Epithelial cell of prostate (primary cell): ENCODE measurements around the gene CAPN5.
A peak's percentile ranks its signal among the peaks of the same experiment; 100 is the strongest.
"Not testable (repeated sequence)": the region's sequence is repeated elsewhere in the genome, so short reads cannot be mapped to it uniquely, and the experiment has no call there.

Experiments
- DNase-seq: peaks from one replicate; pipeline ENCODE4 v3.0.0-alpha.2; 2011; ENCODE audit warnings: low read depth, low spot score
- H3K27ac ChIP-seq: fragments of 450-650 bp; 2 replicates; pipeline ENCODE4 v1.5.1; 2017; ENCODE audit warnings: mild to moderate bottlenecking

The CAPN5 gene

DNA sequence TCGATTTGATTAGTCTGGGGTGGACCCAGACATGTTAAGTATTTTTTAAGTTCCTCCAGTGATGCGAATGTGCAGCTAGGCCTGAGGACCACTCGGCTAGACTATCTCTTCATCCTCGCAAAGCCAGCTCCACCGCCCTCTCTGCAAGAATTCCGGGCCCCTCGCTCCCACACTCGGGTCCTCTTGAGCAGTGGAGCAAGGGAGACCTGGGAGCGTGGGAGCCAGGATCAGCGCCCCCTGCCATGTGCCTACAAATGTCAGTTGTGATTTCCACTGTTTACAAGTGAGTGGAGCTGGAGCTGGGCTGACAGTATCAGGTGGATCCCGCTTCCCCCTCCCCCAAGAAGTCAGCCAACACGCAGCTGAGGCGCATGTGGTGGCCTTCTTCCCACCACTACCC lies 25.9 kb upstream of the CAPN5 start:
- H3K27ac ChIP-seq: no peak overlapping the region
- no peak for DNase-seq

DNA sequence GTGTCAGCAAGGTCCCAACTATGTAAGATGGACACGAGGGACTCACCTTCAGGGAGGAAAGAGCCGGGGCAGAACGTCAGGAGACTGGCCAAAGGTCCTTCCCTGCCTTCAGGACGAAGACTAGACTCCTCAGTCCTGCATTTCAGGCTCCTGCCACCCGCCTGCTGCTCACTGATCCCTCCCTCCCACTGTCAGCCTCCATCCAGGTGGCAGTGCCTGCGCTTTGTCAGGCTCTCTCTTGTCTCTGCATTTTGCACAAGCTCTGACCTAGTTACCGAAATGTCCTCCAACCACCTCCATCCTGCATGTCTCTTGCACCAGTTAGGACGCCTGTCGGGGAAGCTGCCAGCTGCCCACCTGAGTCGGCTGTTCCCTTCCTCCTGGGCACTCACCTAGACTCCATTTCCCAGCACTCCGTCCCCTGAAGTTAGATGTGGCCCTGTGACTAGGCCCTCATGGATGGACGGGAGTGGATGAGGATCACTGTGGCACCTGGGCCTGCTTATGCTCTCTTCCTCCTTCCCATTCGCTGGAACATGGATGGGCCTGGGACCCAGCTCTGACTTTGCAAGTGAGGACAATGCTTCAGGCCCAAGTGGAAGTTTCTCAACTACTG lies 24.6 kb upstream of the CAPN5 start:
- no peak overlapping the region for H3K27ac ChIP-seq
- no peak for DNase-seq

DNA sequence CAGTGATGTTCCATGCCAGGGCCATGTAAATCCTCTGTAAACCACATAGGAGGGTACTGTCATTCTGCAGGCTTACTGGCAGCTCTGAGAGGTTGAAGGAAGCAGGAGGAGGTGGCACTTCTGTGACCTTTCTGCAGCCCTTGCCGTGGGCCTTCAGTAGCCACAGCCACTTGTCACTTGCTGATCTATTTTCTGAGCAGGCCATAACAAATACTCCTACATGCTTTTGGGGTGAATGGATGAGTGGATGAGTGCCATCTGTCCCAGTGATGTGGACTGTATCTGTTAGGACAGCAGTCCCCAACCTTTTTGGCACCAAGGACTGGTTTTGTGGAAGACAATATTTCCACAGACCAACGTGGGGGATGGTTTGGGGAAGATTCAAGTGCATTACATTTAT lies 22.4 kb upstream of the CAPN5 start:
- H3K27ac ChIP-seq: no peak overlapping the region
- no peak for DNase-seq

- H3K27ac ChIP-seq: no peak overlapping the region
- DNase-seq: no peak
These were observed 21.9 kb upstream of the CAPN5 start for GRCh38 chr11:77044886-77045285.

DNA sequence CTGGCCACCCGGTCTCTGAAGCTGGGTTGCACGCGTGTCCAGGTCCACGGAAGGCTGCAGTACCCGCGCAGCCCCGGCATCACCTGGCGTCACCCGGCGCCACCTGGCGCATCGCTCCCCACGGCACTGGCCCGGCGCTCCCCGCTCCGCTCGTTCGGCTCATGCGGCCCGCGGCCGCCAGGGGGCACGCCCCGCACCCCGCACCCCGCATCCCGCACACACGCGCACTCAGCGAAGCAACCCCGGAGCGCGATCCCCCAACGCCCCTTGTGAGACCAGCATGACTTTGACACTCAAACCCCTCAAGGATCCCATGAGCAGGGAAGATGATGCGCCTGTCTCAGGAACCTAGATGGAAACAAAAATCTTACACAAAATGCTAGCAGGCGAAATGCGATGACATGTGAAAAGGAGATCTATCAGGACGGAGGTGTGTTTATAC lies 20.7 kb upstream of the CAPN5 start:
- no peak for DNase-seq

GRCh38 chr11:77047007-77047927 lies 19.5 kb upstream of the CAPN5 start:
- H3K27ac ChIP-seq: no peak overlapping the region

More for the DNA sequence above, 20.7 kb upstream of the CAPN5 start:
- no peak overlapping the region for H3K27ac ChIP-seq

DNA sequence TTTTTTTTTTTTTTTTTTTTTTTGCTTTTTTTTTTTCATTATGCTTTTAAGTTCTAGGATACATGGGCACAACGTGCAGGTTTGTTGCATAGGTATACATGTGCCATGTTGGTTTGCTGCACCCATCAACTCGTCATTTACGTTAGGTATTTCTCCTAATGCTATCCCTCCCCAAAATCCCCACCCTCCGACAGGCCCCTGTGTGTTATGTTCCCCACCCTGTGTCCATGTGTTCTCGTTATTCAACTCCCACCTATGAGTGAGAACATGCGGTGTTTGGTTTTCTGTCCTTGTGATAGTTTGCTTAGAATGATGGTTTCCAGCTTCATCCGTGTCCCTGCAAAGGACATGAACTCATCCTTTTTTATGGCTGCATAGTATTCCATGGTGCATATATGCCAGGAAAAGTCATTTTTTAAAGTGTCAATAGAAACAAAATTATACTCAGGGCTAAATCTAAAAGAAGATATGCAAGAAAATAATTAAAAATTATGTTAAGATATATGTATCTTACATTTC lies 18.8 kb upstream of the CAPN5 start:
- H3K27ac ChIP-seq: not testable (repeated sequence)

More at GRCh38 chr11:77047007-77047927, 19.5 kb upstream of the CAPN5 start:
- DNase-seq: peak; percentile 51

GRCh38 chr11:77049026-77049425 lies 17.7 kb upstream of the CAPN5 start:
- no peak for DNase-seq

More for the DNA sequence above, 18.8 kb upstream of the CAPN5 start:
- not testable (repeated sequence) for DNase-seq

DNA sequence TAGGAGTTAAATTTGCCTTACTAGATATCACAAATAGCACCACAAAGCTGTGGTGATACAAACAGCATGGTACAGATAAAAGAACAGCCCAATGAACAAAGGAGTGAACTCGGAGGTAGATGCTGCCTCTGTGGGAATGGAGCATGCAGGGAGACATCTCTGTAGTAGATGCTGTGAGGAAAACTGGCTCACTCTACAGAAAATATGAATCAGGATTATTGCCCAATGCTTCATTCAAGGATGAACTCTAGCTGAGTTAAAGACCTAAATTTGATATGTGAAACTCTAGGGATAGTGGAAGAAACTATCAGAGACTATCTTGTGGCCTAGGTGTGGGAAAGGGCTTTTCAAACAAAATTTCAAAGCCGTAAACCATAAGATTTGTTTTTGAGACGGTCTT lies 15.3 kb upstream of the CAPN5 start:
- no peak for DNase-seq
- no peak overlapping the region for H3K27ac ChIP-seq

More at GRCh38 chr11:77049026-77049425, 17.7 kb upstream of the CAPN5 start:
- no peak overlapping the region for H3K27ac ChIP-seq

DNA sequence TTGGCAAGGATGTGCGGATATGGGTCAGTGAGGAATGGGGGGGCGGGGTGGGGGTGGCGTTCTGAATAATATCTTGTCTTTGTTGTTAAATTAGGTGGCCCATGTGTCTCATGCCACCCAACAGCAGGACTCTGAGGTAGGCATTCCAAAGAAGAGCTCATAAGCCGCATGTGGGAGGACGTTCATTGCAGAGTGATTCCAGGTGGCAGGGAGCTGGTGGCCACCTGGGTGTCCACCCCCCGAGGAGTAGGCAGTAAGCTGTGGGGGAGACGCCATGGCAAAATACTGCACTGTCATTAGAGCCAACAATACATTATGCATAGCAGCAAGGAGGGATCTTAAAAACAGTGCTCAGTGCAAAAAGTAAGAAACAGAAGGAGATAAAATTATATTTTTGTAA lies 14.3 kb upstream of the CAPN5 start:
- H3K27ac ChIP-seq: no peak overlapping the region
- DNase-seq: no peak

- H3K27ac ChIP-seq: no peak overlapping the region
- DNase-seq: no peak
These were observed 13.4 kb upstream of the CAPN5 start for GRCh38 chr11:77053217-77054015.

GRCh38 chr11:77054084-77054483 lies 12.7 kb upstream of the CAPN5 start:
- H3K27ac ChIP-seq: no peak overlapping the region
- no peak for DNase-seq

- no peak for DNase-seq
- no peak overlapping the region for H3K27ac ChIP-seq
These were observed 11.6 kb upstream of the CAPN5 start for GRCh38 chr11:77055101-77055561.

GRCh38 chr11:77055913-77056312 lies 10.9 kb upstream of the CAPN5 start:
- no peak for DNase-seq
- H3K27ac ChIP-seq: no peak overlapping the region

DNA sequence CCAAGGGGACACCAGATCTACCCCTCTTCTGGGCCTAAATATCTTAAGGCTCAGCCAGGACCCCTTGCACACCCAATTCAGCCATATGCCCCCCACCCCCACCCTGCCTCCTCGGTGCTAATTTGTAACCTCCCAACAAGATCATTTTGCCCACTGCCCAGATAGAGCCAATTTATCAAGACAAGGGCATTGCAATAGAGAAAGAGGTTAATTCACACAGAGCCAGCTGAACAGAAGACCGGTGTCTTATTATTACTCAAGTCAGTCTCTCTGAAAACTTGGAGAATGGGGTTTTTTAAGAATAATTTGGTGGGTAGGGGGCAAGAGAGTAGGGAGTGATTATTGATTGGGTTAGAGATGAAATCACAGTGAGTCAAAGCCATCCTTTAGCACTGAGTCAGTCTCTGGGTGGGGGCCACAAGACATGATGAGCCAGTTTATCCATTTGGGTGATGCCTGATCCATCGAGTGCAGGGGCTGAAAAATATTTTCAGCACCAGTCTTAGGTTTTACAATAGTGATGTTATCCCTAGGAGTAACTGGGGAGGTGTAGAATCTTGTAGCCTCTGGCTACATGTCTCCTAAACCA lies 9.9 kb upstream of the CAPN5 start:
- DNase-seq: no peak
- no peak overlapping the region for H3K27ac ChIP-seq

DNA sequence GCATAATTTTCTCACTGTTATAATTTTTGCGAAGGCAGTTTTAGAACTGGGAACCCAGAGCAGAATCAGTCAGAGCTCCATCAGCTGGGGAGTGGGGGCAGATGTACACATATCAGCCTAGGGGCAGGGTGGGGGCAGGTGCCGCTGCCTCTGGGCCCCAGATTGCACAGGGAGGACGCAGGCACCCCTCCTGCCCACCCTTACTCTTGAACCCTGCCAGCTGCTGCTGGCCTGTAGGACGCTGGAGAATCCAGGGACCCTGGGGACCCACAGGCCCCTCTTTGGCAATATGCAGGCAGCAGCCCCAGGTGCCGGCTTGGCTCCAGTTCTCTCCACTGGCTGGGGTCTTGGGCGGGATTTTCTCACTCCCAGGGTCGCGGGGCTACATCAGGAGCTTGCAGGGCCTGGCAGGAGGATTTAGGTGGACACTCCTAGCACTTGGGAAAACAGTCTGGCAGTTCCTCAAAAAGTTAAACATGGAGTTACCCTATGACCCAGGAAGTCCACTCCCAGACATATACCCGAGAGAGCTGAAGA lies 8.8 kb upstream of the CAPN5 start:
- no peak for DNase-seq
- H3K27ac ChIP-seq: no peak overlapping the region

DNA sequence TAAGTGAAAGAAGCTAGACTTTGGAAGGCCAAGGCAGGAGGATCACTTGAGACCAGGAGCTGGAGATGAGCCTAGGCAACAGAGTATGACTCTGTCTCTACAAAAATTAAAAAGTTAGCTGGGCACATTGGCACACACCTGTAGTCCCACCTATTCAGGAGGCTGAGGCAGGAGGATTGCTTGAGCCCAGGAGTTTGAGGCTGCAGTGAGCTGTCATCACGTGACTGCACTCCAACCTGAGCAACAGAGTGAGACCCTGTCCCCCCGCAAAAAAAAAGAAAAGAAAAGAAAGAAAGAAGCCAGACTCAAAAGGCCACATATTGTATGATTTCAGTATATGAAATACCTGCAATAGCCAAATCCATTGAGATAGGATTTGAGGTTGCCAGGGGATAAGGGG lies 7.9 kb upstream of the CAPN5 start:
- no peak for DNase-seq
- no peak overlapping the region for H3K27ac ChIP-seq

DNA sequence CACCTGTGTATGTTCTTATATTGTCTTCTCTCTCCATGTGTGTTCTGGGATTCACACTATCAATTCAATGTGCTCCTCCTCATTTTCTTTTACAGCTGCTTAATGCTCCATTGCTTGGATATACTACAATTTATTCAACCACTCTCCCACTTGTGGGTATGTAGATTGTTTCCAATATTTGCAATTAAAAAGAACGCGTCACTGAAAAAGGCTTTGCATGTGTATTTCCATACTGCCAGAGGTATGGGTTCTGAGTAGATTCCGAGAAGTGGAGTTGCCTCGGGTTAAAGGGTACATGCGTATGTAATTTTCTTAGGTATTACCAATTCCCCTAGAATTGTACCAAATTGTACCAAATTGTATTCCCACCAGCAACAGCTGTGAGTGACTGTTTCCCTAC lies 7.0 kb upstream of the CAPN5 start:
- no peak for DNase-seq
- no peak overlapping the region for H3K27ac ChIP-seq

GRCh38 chr11:77060234-77060633 lies 6.5 kb upstream of the CAPN5 start:
- no peak for DNase-seq
- H3K27ac ChIP-seq: no peak overlapping the region

DNA sequence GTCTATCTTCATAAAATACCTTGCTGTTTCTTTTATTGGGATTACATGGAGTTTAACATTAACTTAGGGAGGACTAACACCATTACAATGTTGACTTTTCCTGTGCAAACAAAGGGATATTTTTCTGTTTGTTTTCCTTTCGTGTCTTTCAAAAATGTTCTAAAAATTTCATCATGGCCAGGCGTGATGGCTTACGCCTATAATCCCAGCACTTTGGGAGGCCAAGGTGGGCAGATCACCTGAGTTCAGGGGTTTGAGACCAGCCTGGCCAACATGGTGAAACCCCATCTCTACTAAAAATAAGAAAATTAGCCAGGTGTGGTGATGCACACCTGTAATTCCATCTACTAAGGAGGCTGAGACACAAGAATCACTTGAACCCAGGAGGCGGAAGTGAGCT lies 5.5 kb upstream of the CAPN5 start:
- not testable (repeated sequence) for H3K27ac ChIP-seq, DNase-seq
